Caco-2 (cell line): Measurements from ENCODE around the gene TFPT. TPM values are rescaled to one million over a fixed set of nuclear protein-coding genes. Genes with fewer than 3 reads are reported as not detected.
"Not testable (repeated sequence)": the region's sequence is repeated elsewhere in the genome, so short reads cannot be mapped to it uniquely, and the experiment has no call there.

Experiments used
- BruUV-seq: library from RNA; stranded (reverse); fragments of 400-500 nt; replicated peaks from 2 replicates; lab custom pipeline; 2021; lab: Mats Ljungman, UMichigan
- CTCF ChIA-PET: fragments of 300-600 bp; sonication (Branson Sonifier 250); formaldehyde crosslinking; loops from one replicate; lab custom pipeline; 2022; ENCODE audit warnings: antibody characterized with exemption; lab: Charles Lee
- POLR2A ChIA-PET: fragments of 300-600 bp; sonication (Branson Sonifier 250); formaldehyde crosslinking; loops from one replicate; lab custom pipeline; 2022; ENCODE audit warnings: antibody characterized with exemption; lab: Charles Lee
- DNase-seq, 2 experiments: peaks; one replicate each; pipeline versions ENCODE4 v3.0.0 to v3.0.0-alpha.2; 2020 to 2022
- H3K27me3 ChIP-seq: replicated peaks from 2 replicates; pipeline ENCODE4 v1.6.0; 2011; ENCODE audit warnings: low read length; ENCODE audit not compliant: control insufficient read depth, insufficient read depth
- H3K36me3 ChIP-seq: 2 replicates; pipeline ENCODE4 v1.5.1; 2011; ENCODE audit warnings: low read length; ENCODE audit not compliant: control insufficient read depth, insufficient read depth
- H3K4me1 ChIP-seq: fragments of 250-450 bp; sonication (Bioruptor Pico); 2 replicates; pipeline ENCODE4 v1.5.1; 2020; ENCODE audit warnings: mild to moderate bottlenecking
- H3K4me3 ChIP-seq: 2 replicates; pipeline ENCODE4 v1.5.1; 2011; ENCODE audit warnings: low read depth, mild to moderate bottlenecking, control low read depth, low read length
- H3K9me3 ChIP-seq: fragments of 250-450 bp; sonication (Bioruptor Pico); 2 replicates; pipeline ENCODE4 v1.5.1; 2020; ENCODE audit warnings: mild to moderate bottlenecking, moderate library complexity
- H3K27ac Mint-ChIP-seq: one replicate; pipeline ENCODE4 v1.8.0; 2022; ENCODE audit warnings: mixed read lengths; ENCODE audit not compliant: unreplicated experiment
- H3K27me3 Mint-ChIP-seq: one replicate; pipeline ENCODE4 v1.8.0; 2022; ENCODE audit warnings: mixed read lengths; ENCODE audit not compliant: insufficient read depth, unreplicated experiment
- H3K36me3 Mint-ChIP-seq: one replicate; pipeline ENCODE4 v1.8.0; 2022; ENCODE audit warnings: mild to moderate bottlenecking, mixed read lengths; ENCODE audit not compliant: insufficient read depth, unreplicated experiment
- H3K4me1 Mint-ChIP-seq: one replicate; pipeline ENCODE4 v1.8.0; 2022; ENCODE audit warnings: low read depth, mixed read lengths; ENCODE audit not compliant: unreplicated experiment
- H3K4me3 Mint-ChIP-seq: one replicate; pipeline ENCODE4 v1.8.0; 2022; ENCODE audit warnings: mild to moderate bottlenecking, moderate library complexity, mixed read lengths; ENCODE audit not compliant: unreplicated experiment
- H3K9me3 Mint-ChIP-seq: one replicate; pipeline ENCODE4 v1.8.0; 2022; ENCODE audit warnings: mixed read lengths; ENCODE audit not compliant: unreplicated experiment
- CTCF ChIP-seq, 2 experiments: fragments of 200-600 bp in 1 of 2; IDR thresholded peaks; 1 replicate in 1 of 2; 2 replicates in 1 of 2; pipeline versions ENCODE4 v1.5.1 to v1.8.0; 2011 to 2022; ENCODE audit warnings: antibody characterized with exemption in 1 of 2, control low read depth in 1 of 2, inconsistent platforms in 1 of 2, low read depth in 1 of 2, low read length in 1 of 2, mild to moderate bottlenecking in 1 of 2, moderate library complexity in 1 of 2; ENCODE audit not compliant: insufficient read depth in 1 of 2, severe bottlenecking in 1 of 2, unreplicated experiment in 1 of 2
- intact Hi-C: fragments of 100-400 bp; cut with micrococcal nuclease; formaldehyde crosslinking; loops from one replicate; pipeline ENCODE4 v1.10.0; 2022; ENCODE audit not compliant: unreplicated experiment
- total RNA-seq: library from RNA; stranded (reverse); gene quantifications from 2 replicates; pipeline ENCODE4 v1.2.3, GENCODE V29; 2022

Gene TFPT
- total RNA-seq, 1 experiment from 2014 or later = 23.0 TPM

GRCh38 chr19:54096617-54097106 is 18.8 kb downstream of the TFPT start:
- H3K27me3 ChIP-seq = no peaks in the 10 kb centered on the region
- POLR2A ChIA-PET = no interaction called here

GRCh38 chr19:54095859-54096616 is 19.4 kb downstream of the TFPT start:
- H3K36me3 ChIP-seq, BruUV-seq, H3K27me3 ChIP-seq, H3K27me3 Mint-ChIP-seq, H3K9me3 ChIP-seq, H3K9me3 Mint-ChIP-seq, H3K36me3 Mint-ChIP-seq, H3K4me1 Mint-ChIP-seq: not testable (repeated sequence)
- peak; percentile 56 to 65 for DNase-seq
- ChIA-PET POLR2A (interaction anchor here (0.7 kb wide), 1 partner anchor 41 kb away, joined by 3 read pairs; the partner anchor contains the start of gene CNOT3), CTCF (interaction anchor here (0.6 to 1.0 kb wide), 7 partner anchors 35 to 657 kb away, joined by 3 to 8 read pairs (median 4); partner anchors contain the start of gene MBOAT7)
- H3K4me1 ChIP-seq = peaks cover 13% of the 10 kb centered on the region
- H3K4me3 ChIP-seq = peak overlapping the region; percentile 42
- peak overlapping the region; percentile 36 for H3K27ac Mint-ChIP-seq
- intact Hi-C loops = loop anchor here (1.0 kb wide), 1 partner anchor 254 kb away; no protein-coding TSS in a partner anchor
- H3K4me3 Mint-ChIP-seq = peak overlapping the region; percentile 68

More at GRCh38 chr19:54096617-54097106, 18.8 kb downstream of the TFPT start:
- peak overlapping the region; percentile 36 for H3K27ac Mint-ChIP-seq
- intact Hi-C loops = loop anchor here (1.0 kb wide), 1 partner anchor 254 kb away; no protein-coding TSS in a partner anchor
- H3K9me3 Mint-ChIP-seq = peaks cover 9% of the 10 kb centered on the region
- peaks cover 7% of the 10 kb centered on the region for H3K27me3 Mint-ChIP-seq
- Histone ChIP-seq H3K36me3 (no peaks in the 10 kb centered on the region), H3K4me1 (peaks cover 13% of the 10 kb centered on the region), H3K4me3 (no peak overlapping the region), H3K9me3 (no peaks in the 10 kb centered on the region; the same call in 1 of the 2 replicates)
- DNase-seq = peak; percentile 32 to 57
- peak; percentile 11 to 45 for TF ChIP-seq CTCF (IDR thresholded peaks at IDR 0.05; ENCODE audit: insufficient read depth in 1 of 2, low read depth in 1 of 2, low read length in 1 of 2, severe bottlenecking in 1 of 2, unreplicated experiment in 1 of 2)
- CTCF ChIA-PET = interaction anchor here (0.6 to 1.2 kb wide), 3 partner anchors 69 to 917 kb away, joined by 3 read pairs; no protein-coding TSS in a partner anchor
- no peaks in the 10 kb centered on the region for H3K36me3 Mint-ChIP-seq
- peaks cover 7% of the 10 kb centered on the region for H3K4me1 Mint-ChIP-seq
- H3K4me3 Mint-ChIP-seq = peak overlapping the region; percentile 68
- no TSS peak for BruUV-seq

- no peaks in the 10 kb centered on the region for H3K27me3 ChIP-seq
- POLR2A ChIA-PET = interaction anchor here (0.7 kb wide), 1 partner anchor 42 kb away, joined by 3 read pairs; the partner anchor contains the start of gene CNOT3
- no peak for DNase-seq
- Mint-ChIP-seq H3K4me3 (peak overlapping the region; percentile 68), H3K4me1 (peaks cover 7% of the 10 kb centered on the region), H3K27ac (no peak overlapping the region), H3K27me3 (peaks cover 7% of the 10 kb centered on the region), H3K9me3 (peaks cover 9% of the 10 kb centered on the region), H3K36me3 (no peaks in the 10 kb centered on the region)
- CTCF ChIA-PET = interaction anchor here (0.6 to 1.0 kb wide), 7 partner anchors 34 to 656 kb away, joined by 3 to 8 read pairs (median 4); partner anchors contain the start of gene MBOAT7
- intact Hi-C loops = no loop called here
- peaks cover 13% of the 10 kb centered on the region for H3K4me1 ChIP-seq
- H3K9me3 ChIP-seq = no peaks in the 10 kb centered on the region; the same call in 1 of the 2 replicates
- H3K4me3 ChIP-seq = peak overlapping the region; percentile 42
- BruUV-seq = no TSS peak
- H3K36me3 ChIP-seq = no peaks in the 10 kb centered on the region
- TF ChIP-seq CTCF (IDR thresholded peaks at IDR 0.05; ENCODE audit: insufficient read depth in 1 of 2, low read depth in 1 of 2, low read length in 1 of 2, severe bottlenecking in 1 of 2, unreplicated experiment in 1 of 2) = no peak
Observed at GRCh38 chr19:54095136-54095858, 20.2 kb downstream of the TFPT start.
